HepG2 (cell line): ENCODE data around the gene PGAP3.

Experiments
- FOXM1 ChIP-seq: sonication (generic); formaldehyde crosslinking; IDR thresholded peaks from 2 replicates; pipeline ENCODE4 v1.5.0; 2020; ENCODE audit warnings: missing genetic modification reagents
- RFX5 ChIP-seq: IDR thresholded peaks from 2 replicates; pipeline ENCODE4 v1.6.1; 2011; ENCODE audit warnings: low read depth, low read length, improper control_type of control experiment
- ZNF747 ChIP-seq: sonication (generic); formaldehyde crosslinking; IDR thresholded peaks from 2 replicates; pipeline ENCODE4 v1.8.1; 2023; ENCODE audit warnings: missing genetic modification reagents, mild to moderate bottlenecking, borderline replicate concordance
- TF ChIP-seq, protein P1 (sequence below): sonication (generic); formaldehyde crosslinking; IDR thresholded peaks from 2 replicates; pipeline ENCODE4 v1.5.0; 2020; ENCODE audit warnings: mild to moderate bottlenecking, missing genetic modification reagents, moderate library complexity

DNA sequence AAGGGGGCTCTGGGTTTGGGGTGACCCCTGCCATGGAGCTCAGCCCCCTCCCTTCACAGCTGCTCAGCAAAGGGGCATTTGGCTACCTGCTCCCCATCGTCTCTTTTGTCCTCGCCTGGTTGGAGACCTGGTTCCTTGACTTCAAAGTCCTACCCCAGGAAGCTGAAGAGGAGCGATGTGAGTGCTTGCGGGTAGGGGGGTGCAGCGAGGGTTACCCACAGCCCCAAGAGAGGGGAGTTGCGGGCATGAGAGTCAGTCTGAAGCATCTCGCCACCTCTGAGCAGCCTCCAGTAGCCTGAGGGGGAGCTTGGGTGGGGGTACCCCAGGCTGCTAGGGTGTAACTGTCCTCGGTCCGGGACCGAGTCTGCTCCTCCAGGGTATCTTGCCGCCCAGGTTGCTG is 29.5 kb downstream of the PGAP3 start:
- TF ChIP-seq, protein P1, sequence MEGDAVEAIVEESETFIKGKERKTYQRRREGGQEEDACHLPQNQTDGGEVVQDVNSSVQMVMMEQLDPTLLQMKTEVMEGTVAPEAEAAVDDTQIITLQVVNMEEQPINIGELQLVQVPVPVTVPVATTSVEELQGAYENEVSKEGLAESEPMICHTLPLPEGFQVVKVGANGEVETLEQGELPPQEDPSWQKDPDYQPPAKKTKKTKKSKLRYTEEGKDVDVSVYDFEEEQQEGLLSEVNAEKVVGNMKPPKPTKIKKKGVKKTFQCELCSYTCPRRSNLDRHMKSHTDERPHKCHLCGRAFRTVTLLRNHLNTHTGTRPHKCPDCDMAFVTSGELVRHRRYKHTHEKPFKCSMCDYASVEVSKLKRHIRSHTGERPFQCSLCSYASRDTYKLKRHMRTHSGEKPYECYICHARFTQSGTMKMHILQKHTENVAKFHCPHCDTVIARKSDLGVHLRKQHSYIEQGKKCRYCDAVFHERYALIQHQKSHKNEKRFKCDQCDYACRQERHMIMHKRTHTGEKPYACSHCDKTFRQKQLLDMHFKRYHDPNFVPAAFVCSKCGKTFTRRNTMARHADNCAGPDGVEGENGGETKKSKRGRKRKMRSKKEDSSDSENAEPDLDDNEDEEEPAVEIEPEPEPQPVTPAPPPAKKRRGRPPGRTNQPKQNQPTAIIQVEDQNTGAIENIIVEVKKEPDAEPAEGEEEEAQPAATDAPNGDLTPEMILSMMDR (CRISPR knock-in tag): no peak
- TF ChIP-seq ZNF747 (CRISPR knock-in tag): no peak
- TF ChIP-seq FOXM1 (CRISPR knock-in tag): no peak
- TF ChIP-seq RFX5: no peak
